ENCODE results near the gene DYNC2LI1.

DNA sequence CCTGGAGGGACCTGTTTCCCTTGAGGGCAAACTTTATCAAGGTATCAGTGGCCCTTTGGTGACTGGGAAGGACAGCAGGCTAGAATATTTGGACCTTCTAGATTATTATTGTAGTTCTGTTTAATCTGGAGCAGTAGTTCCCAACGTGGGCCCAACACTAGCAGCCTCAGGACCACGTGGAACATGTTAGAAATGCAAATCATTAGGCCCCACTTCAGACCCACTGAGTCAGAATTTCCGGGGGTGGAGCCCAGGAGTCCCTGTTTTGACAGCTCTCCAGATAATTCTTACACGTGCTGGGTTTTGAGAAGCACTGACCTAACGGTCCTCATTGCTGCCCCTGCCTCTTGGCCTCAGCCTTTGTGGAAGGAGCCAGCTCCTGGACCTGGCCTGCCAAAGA is 25.5 kb upstream of the DYNC2LI1 start:
- TF ChIP-seq EZH2phosphoT487 (conservative IDR thresholded peaks at IDR 0.05; ENCODE audit: low read length) (no peak), CTCF (IDR thresholded peaks at IDR 0.05; ENCODE audit: insufficient read depth, low read length, poor library complexity, severe bottlenecking) (no peak)

Measured in SU-DHL-6 (cell line).